ENCODE measurements around the gene NHEJ1.

Gene NHEJ1

GRCh38 chr2:219127037-219127635 lies 33.5 kb downstream of the NHEJ1 start:
- no peak overlapping the region for H3K27ac ChIP-seq (ENCODE audit: low read length)
- no peaks in the 10 kb centered on the region for H3K9me2 ChIP-seq (replicated peaks; ENCODE audit: insufficient read depth, low read length)
- no peaks in the 10 kb centered on the region for H3K36me3 ChIP-seq (replicated peaks; ENCODE audit: insufficient read depth, low read length)
- H3K9me3 ChIP-seq (replicated peaks; ENCODE audit: insufficient read depth, low read length) = no peaks in the 10 kb centered on the region
- TF ChIP-seq, protein P1, sequence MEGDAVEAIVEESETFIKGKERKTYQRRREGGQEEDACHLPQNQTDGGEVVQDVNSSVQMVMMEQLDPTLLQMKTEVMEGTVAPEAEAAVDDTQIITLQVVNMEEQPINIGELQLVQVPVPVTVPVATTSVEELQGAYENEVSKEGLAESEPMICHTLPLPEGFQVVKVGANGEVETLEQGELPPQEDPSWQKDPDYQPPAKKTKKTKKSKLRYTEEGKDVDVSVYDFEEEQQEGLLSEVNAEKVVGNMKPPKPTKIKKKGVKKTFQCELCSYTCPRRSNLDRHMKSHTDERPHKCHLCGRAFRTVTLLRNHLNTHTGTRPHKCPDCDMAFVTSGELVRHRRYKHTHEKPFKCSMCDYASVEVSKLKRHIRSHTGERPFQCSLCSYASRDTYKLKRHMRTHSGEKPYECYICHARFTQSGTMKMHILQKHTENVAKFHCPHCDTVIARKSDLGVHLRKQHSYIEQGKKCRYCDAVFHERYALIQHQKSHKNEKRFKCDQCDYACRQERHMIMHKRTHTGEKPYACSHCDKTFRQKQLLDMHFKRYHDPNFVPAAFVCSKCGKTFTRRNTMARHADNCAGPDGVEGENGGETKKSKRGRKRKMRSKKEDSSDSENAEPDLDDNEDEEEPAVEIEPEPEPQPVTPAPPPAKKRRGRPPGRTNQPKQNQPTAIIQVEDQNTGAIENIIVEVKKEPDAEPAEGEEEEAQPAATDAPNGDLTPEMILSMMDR (IDR thresholded peaks at IDR 0.05; ENCODE audit: low read length) = no peak
- no peak for TF ChIP-seq EZH2phosphoT487 (IDR thresholded peaks at IDR 0.05; ENCODE audit: low read length)
- no peak for TF ChIP-seq EZH2 (optimal IDR thresholded peaks at IDR 0.05; ENCODE audit: low read depth, low read length)
- no peak overlapping the region for H3K4me3 ChIP-seq (ENCODE audit: low read length)
- no peaks in the 10 kb centered on the region for H3F3A ChIP-seq (ENCODE audit: insufficient read depth, low read length)
- no peaks in the 10 kb centered on the region for H3K27me3 ChIP-seq (replicated peaks; ENCODE audit: insufficient read depth, low read length)
- H3K4me2 ChIP-seq (ENCODE audit: low read depth, low read length) = no peak overlapping the region
- no peak for DNase-seq
- H2AFZ ChIP-seq (ENCODE audit: low read length) = no peak overlapping the region
- H3K4me1 ChIP-seq (ENCODE audit: low read length) = no peaks in the 10 kb centered on the region
- H3K9ac ChIP-seq (ENCODE audit: low read length) = no peak overlapping the region
- H4K20me1 ChIP-seq (ENCODE audit: insufficient read depth, low read length) = 0 out of 2 replicates have a peak, but pooled peaks cover 5% of the 10 kb centered on the region
- no peaks in the 10 kb centered on the region for H3K79me2 ChIP-seq (ENCODE audit: low read length)

DNA sequence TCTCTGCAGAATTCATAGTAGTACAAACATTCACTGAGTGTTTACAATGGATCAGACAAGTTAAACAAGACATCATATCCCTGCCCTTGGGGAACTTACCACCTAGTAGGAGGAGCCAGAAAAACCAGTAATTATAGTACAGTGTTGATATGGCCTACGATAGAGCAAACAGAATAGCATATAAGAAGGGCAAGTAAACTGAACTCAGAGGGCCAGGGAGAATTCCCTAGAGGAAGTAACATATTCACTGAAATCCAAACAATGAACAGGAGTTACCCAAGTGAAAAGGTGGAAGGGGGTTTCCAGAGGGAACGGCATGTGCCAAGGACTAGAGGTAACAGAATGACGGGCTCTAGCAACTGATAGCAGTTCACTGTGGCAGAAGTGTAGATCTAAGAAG lies 34.1 kb downstream of the NHEJ1 start:
- H3F3A ChIP-seq (ENCODE audit: insufficient read depth, low read length) = no peaks in the 10 kb centered on the region
- no peak overlapping the region for H3K9ac ChIP-seq (ENCODE audit: low read length)
- DNase-seq = no peak
- no peaks in the 10 kb centered on the region for H3K36me3 ChIP-seq (replicated peaks; ENCODE audit: insufficient read depth, low read length)
- no peak overlapping the region for H3K27ac ChIP-seq (ENCODE audit: low read length)
- H2AFZ ChIP-seq (ENCODE audit: low read length) = no peak overlapping the region
- no peaks in the 10 kb centered on the region for H3K27me3 ChIP-seq (replicated peaks; ENCODE audit: insufficient read depth, low read length)
- no peak overlapping the region for H3K4me3 ChIP-seq (ENCODE audit: low read length)
- TF ChIP-seq, protein P1 (IDR thresholded peaks at IDR 0.05; ENCODE audit: low read length) = no peak
- TF ChIP-seq EZH2 (optimal IDR thresholded peaks at IDR 0.05; ENCODE audit: low read depth, low read length) = no peak
- H3K4me1 ChIP-seq (ENCODE audit: low read length) = no peaks in the 10 kb centered on the region
- no peak overlapping the region for H3K4me2 ChIP-seq (ENCODE audit: low read depth, low read length)
- no peaks in the 10 kb centered on the region for H3K9me3 ChIP-seq (replicated peaks; ENCODE audit: insufficient read depth, low read length)
- no peaks in the 10 kb centered on the region for H3K79me2 ChIP-seq (ENCODE audit: low read length)
- no peaks in the 10 kb centered on the region for H3K9me2 ChIP-seq (replicated peaks; ENCODE audit: insufficient read depth, low read length)
- 0 out of 2 replicates have a peak, but pooled peaks cover 5% of the 10 kb centered on the region for H4K20me1 ChIP-seq (ENCODE audit: insufficient read depth, low read length)

DNA sequence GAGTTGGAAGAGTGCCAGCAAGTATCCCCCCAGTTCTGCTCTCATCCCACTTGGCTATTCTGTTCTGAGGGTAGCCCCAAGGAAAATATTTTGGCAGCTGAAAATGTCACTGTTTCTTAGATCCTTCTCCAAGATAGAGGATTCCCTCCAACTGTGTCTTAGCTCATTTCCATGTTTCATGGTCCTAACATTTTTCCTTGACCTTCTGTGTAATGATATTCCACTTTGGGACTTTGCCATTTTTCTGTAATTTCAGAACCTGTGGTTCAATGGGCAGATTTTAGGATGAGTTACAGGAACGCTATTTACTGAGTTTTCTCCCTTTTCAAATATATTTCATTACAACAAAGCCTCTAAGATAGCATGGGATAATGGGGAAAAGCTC lies 34.7 kb downstream of the NHEJ1 start:
- TF ChIP-seq EZH2 (optimal IDR thresholded peaks at IDR 0.05; ENCODE audit: low read depth, low read length) (no peak), EZH2phosphoT487 (IDR thresholded peaks at IDR 0.05; ENCODE audit: low read length) (no peak)
- TF ChIP-seq, protein P1 (IDR thresholded peaks at IDR 0.05; ENCODE audit: low read length) = no peak
- Histone ChIP-seq H3F3A (ENCODE audit: insufficient read depth, low read length) (no peaks in the 10 kb centered on the region), H3K27ac (ENCODE audit: low read length) (no peak overlapping the region), H3K9ac (ENCODE audit: low read length) (no peak overlapping the region), H3K9me3 (replicated peaks; ENCODE audit: insufficient read depth, low read length) (no peaks in the 10 kb centered on the region), H3K79me2 (ENCODE audit: low read length) (no peaks in the 10 kb centered on the region), H3K4me2 (ENCODE audit: low read depth, low read length) (no peak overlapping the region), H4K20me1 (ENCODE audit: insufficient read depth, low read length) (0 out of 2 replicates have a peak, but pooled peaks cover 5% of the 10 kb centered on the region), H3K4me1 (ENCODE audit: low read length) (no peaks in the 10 kb centered on the region), H3K4me3 (ENCODE audit: low read length) (no peak overlapping the region), H3K27me3 (replicated peaks; ENCODE audit: insufficient read depth, low read length) (no peaks in the 10 kb centered on the region), H3K9me2 (replicated peaks; ENCODE audit: insufficient read depth, low read length) (no peaks in the 10 kb centered on the region), H2AFZ (ENCODE audit: low read length) (no peak overlapping the region), H3K36me3 (replicated peaks; ENCODE audit: insufficient read depth, low read length) (no peaks in the 10 kb centered on the region)
- no peak for DNase-seq
